Spleen (tissue), 7 donors: ENCODE measurements around the gene ST7.

Experiments
- POLR2A ChIP-seq, 3 donors: fragments of 450-650 bp; IDR thresholded peaks; one replicate each; pipeline ENCODE4 v1.5.1; 2017; ENCODE audit warnings: antibody characterized with exemption in 3 of 3, mild to moderate bottlenecking in 1 of 3
- TF ChIP-seq, protein P1 (sequence below), 11 experiments: fragments of 200-600 bp in 7 of 11; fragments of 450-650 bp in 4 of 11; sonication (generic) in 4 of 11; IDR thresholded peaks in 8 of 11; conservative IDR thresholded peaks in 3 of 11; 1 replicate in 7 of 11; 2 replicates in 4 of 11; pipeline versions ENCODE4 v1.4.0 to v1.8.0; 2016 to 2021; ENCODE audit warnings: antibody characterized with exemption in 11 of 11, inconsistent platforms in 4 of 11, mild to moderate bottlenecking in 1 of 11
- donor health status: DM: no; HTN: no; CAD: no; lungs with moderate emphysema.
- donor health status: DM: no; HTN: no; CAD: no.
- donor health status: DM: no; HTN: no; CAD: no.

GRCh38 chr7:117148971-117149370, 195.7 kb downstream of the ST7 start:
- TF ChIP-seq, protein P1, sequence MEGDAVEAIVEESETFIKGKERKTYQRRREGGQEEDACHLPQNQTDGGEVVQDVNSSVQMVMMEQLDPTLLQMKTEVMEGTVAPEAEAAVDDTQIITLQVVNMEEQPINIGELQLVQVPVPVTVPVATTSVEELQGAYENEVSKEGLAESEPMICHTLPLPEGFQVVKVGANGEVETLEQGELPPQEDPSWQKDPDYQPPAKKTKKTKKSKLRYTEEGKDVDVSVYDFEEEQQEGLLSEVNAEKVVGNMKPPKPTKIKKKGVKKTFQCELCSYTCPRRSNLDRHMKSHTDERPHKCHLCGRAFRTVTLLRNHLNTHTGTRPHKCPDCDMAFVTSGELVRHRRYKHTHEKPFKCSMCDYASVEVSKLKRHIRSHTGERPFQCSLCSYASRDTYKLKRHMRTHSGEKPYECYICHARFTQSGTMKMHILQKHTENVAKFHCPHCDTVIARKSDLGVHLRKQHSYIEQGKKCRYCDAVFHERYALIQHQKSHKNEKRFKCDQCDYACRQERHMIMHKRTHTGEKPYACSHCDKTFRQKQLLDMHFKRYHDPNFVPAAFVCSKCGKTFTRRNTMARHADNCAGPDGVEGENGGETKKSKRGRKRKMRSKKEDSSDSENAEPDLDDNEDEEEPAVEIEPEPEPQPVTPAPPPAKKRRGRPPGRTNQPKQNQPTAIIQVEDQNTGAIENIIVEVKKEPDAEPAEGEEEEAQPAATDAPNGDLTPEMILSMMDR (IDR thresholded peaks at IDR 0.05 in 8 of 11, conservative IDR thresholded peaks at IDR 0.05 in 3 of 11): no peak
- no peak for TF ChIP-seq POLR2A (IDR thresholded peaks at IDR 0.05)
